Subcutaneous adipose tissue (tissue), 4 donors: ENCODE measurements around the gene PLEKHA8. TPM values are rescaled to one million over a fixed set of nuclear protein-coding genes. Genes with fewer than 3 reads are reported as not detected.

Experiments
- total RNA-seq, 4 donors: library from RNA; depleted of rRNA; stranded (reverse); fragments of >200 nt; gene quantifications; one replicate each; pipeline ENCODE4 v1.1.0, GENCODE V29; 2016
- TF ChIP-seq, protein P1 (sequence below): fragments of 450-650 bp; IDR thresholded peaks from one replicate; pipeline ENCODE4 v1.5.1; 2016; ENCODE audit warnings: low read depth, mild to moderate bottlenecking, control low read depth, antibody characterized with exemption, moderate library complexity

Gene PLEKHA8
- total RNA-seq, 4 donors from 2014 or later: 7.8 to 13.9 (median 8.6) TPM

DNA sequence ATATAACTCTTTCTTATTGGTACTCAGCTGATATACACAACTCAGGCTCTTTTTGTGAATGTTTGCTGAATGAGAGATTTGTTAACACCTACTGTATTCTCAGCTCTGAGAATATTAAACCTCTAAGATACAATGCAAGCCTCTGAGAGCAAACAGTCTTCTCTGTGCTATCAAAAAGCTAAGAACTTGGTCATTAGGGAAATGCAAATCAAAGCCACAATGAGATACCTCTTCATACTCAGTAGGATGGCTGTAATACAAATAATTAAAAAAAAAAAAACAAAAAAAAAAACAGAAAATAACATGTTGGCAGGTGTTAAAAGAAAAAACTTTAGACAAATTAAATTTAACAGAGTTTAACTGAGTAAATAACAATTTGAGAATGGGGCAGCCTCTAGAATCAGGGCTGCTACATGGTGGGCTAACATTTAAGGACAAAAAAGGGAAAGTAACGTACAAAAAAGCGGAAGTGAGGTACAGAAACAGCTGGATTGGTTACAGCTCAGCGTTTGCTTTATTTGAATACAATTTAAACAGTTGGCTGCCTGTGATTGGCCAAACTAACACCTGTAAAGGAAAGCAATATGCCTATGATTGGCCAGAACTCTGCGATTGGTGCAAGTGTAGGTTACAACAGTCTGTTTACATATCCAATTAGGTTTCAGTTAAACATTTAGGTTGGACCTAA is 91.8 kb downstream of the PLEKHA8 start:
- TF ChIP-seq, protein P1, sequence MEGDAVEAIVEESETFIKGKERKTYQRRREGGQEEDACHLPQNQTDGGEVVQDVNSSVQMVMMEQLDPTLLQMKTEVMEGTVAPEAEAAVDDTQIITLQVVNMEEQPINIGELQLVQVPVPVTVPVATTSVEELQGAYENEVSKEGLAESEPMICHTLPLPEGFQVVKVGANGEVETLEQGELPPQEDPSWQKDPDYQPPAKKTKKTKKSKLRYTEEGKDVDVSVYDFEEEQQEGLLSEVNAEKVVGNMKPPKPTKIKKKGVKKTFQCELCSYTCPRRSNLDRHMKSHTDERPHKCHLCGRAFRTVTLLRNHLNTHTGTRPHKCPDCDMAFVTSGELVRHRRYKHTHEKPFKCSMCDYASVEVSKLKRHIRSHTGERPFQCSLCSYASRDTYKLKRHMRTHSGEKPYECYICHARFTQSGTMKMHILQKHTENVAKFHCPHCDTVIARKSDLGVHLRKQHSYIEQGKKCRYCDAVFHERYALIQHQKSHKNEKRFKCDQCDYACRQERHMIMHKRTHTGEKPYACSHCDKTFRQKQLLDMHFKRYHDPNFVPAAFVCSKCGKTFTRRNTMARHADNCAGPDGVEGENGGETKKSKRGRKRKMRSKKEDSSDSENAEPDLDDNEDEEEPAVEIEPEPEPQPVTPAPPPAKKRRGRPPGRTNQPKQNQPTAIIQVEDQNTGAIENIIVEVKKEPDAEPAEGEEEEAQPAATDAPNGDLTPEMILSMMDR: no peak

DNA sequence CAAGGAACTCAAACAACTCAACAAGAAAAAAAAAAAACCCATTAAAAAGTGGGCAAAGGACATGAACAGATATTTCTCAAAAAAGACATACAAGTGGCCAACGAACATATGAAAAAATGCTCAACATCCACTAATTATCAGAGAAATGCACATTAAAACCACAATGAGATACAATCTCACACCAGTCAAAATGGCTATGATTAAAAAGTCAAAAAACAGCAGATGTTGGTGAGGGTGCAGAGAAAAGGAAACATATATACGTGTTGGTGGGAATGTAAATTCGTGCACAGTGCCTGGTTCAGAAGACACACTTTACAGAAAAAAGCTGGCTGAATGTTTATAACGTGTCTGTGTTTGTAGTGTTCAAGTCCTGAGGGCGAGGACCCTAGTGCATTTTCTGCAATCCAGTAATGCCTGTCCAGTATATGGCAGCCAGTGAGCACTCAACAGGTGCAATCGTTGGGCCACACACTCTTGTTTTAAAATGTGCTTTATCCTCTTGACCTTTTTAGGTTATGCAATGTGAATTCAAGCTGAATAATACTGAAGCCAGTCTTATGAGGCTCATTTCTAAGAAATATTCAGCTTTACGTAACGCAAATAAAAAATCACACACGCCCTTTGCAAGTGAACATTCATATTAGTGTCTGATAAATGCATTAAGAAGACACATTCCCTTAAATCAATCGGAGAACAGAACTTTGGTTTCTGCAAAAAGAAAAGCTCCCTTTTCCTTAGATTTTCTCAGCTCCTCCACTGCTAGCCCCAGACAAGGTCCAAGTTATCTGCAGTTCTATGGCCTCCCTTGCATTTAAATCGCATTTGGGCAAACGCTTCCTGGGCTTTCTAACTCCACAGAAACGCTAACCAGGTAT is 105.8 kb downstream of the PLEKHA8 start:
- TF ChIP-seq, protein P1: no peak

DNA sequence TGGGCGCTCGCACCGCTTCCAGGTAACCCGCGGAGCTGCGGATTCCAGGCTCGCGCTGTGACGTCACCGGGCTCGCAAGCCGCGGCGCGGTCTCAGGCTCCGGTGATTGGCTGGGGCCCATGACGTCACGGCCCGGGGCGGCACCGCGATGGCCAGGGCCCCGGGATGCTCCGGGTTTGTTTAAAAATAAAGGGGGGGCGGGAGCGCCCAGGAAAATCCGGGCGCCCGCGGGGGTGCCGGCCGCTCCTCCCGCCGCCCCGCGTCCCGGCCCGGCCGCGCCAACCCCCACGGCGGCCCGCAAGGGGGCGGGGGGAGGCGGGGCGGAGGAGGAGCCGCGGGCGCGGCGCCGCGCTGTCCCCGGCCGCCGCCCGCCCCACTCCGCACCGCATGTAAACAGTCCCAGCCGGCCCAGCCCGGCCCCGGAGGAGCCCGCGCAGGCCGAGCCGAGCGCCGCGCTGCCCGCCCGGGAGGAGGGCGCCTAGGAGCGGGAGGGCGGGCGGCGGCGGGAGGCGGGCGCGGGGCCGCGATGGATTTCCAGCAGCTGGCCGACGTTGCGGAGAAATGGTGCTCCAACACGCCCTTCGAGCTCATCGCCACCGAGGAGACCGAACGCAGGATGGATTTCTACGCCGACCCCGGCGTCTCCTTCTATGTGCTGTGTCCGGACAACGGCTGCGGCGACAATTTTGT is 106.5 kb downstream of the PLEKHA8 start, which contains the start of gene MTURN:
TSS of gene MTURN (plus strand) at position 376 of the 690 bp plus-strand sequence. CDS start at position 527, 151 bp downstream.
- TF ChIP-seq, protein P1: no peak

DNA sequence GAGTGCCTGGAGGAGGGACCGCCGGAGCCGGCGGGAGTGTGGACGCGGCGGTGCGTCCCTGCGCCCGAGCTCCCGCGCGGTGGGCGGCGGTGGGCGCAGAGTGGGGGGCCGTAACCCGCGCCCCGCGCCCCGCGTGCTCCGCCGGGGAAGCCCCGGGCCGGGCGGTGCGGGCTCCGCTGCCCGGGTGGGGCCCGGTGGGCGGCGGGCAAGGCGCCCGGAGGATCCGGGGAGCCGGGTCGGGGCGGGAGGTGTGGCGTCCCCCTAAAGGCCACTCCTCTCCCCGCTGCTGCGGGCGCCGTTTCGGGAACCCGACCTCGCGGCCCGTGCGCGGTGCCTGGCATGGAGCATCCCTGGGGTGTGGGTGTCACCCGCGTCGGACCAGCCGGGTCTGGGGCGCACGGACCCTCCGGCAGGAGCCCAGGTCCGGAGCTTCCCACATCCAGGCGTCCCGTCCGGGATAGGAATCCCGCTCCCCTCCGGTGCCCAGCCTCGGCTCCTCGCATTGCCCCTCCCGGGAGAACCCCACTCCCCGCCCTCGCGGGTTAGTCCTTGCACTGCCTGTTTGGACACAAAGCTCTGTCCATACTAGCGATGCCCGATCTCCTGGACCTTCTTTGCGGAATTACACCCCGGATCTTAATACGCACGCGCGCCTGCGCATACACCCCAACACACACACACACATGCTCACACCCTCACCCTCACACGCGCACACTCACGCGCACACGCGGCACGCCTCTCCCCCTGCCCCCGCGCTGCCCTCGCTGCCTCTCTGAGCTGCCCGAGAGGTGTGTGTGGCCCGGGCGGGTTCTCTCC is 107.3 kb downstream of the PLEKHA8 start:
- TF ChIP-seq, protein P1: no peak

DNA sequence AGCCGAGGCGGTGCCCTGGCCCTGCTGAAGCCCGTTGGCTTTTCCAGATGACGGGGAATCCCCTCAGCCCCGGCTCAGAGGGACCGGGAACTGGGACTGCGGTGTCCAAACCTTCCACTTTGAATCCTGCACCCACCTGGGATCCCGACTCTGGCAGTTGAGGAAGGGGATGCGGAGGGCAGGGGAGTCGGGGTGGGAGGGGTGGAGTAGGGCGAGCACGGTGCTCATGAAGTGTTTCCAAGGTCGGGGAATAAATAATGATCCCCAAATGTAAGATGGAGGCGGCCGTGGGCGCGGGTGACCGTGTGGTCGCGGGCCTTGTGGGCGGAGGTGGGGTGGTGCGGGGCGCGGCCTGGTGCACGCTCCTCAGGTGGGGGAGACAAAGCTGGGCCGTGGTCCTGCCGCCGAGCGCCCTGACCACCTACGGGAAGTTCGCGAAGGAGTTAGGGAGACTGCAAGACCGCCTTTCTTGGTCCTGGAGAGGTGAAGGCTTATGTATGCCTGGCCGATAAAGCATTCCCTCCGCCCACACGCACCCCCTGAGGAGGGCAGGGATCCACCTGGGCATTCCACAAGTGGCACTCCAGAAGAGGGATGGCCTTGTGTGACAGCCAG is 108.0 kb downstream of the PLEKHA8 start:
- TF ChIP-seq, protein P1: no peak

DNA sequence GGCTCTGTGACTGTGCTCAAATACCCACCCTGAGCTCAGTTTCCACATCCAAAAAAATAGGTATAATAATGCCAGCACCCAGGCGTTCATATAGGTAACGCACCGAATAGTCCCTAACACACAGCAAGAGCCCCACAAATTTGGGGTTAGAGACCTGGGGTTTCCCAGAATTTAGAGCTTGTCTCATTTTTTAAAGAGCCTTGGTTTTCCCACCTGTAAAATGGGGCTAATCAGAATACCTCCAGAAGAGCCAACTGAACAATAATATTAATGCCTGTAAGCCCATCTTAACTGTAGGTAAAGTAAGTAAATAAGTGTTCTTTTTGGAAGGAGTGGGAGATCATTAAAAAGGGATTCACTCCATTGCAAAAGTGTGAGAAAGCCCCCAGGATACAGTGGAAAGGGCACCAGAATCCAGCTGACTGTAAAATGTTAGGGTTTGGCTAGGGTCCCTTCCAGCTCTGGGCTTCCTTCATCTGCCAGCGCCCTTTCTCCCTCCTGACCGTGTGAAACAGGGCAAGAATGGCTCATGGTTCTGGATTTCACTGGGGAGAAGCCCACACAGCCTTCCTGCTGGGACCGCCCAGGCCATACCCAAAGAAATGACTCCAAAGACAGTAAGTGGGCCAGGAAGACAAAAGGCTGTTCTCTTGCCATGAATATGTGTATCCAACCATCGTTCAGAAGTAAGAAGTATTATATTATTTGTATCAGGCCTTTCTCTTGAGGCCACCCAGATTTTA is 108.7 kb downstream of the PLEKHA8 start:
- TF ChIP-seq, protein P1: no peak
